Stimulated activated CD4-positive, alpha-beta T cell treated with anti-CD3 and anti-CD28 coated beads, Interleukin-1b, Interleukin-23, amount 100 ng/mL, for 24 hours (primary cell): ENCODE data around the gene DPP6.
"Not testable (repeated sequence)": the region's sequence is repeated elsewhere in the genome, so short reads cannot be mapped to it uniquely, and the experiment has no call there.

Experiments
- DNase-seq, 4 experiments: peaks; one replicate each; pipeline ENCODE4 v3.0.0-alpha.2; 2020; ENCODE audit warnings: low read depth in 4 of 4, low spot score in 1 of 4

DPP6 gene

DNA sequence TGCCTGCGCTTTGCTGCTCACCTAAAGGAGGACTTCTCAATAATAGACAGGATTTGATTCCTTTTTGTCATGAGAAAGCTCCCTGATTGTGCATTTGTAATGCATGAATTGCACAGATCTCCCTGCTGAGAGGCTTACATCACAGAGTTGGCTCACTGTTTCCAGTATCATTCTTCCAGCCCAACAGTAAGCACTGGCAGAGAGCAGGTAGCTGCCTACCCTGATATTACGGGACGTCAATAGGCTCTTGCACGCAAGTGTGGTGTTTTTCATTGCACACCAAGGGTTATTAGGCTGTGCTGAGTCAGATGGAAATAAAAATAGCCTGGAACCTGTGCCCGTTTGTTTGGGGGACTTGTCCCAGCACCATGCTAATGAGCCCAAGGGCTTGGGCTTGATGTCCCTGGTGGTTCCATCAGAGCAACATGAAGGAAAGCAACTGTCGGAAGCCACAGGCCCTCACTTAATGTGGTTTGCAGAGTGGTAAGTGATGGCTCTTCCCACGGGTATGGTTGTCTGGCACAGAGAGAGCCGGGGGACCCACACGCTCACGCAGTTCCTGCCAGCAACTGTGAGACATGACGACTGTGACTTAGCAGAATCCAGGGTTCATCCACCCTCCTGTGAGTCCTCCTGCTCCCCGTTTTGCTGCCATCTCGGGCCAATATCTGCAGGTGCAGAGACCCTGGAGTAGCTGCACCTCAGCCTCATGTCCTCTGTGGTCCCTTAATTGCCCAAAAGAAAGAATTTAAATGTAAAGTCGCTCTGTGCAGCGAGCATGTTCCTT, 20.4 kb downstream of the DPP6 start:
- DNase-seq: not testable (repeated sequence)

DNA sequence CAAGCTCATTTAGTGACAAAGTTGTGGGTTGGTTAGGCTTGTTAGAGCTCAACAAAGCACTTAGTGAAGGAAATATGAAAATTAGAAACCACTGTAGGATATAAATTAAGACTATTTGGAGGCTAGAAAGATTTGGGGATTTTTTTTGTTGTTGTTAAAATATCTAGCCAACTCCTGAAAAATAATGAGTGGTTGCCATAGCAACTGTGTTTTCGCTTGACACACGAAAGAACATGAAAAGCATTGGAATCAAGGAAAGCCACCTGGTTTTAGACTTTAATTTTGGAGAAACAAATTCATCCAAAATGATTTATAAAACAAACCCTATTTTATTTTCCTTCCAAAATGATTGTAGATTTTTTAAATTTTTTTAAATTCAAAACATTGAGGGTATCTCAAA, 26.3 kb downstream of the DPP6 start:
- not testable (repeated sequence) for DNase-seq

DNA sequence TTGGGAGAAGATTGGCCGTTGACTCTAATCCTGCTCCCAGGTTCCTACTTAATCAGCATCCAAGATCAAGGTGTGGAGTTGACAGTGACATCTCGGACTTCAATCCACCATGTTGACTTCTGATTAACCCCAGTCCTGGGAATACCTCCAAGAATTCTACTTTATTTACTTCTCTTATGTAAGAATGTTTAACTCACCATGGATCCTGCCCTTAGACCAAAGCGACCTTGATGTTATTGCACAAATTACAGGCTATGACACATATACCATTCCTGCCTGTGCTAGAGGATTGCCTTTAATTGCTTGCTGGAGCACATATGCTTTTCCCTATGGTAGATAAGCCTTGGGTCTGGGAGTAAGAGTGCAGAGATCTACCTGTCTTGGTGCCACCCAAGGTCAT, 28.1 kb downstream of the DPP6 start:
- not testable (repeated sequence) for DNase-seq

GRCh38 chr7:154087037-154087725, 35.0 kb downstream of the DPP6 start:
- not testable (repeated sequence) for DNase-seq

GRCh38 chr7:154092093-154092492, 39.9 kb downstream of the DPP6 start:
- DNase-seq: not testable (repeated sequence)

- not testable (repeated sequence) for DNase-seq
These were observed 43.0 kb downstream of the DPP6 start for GRCh38 chr7:154095201-154095600.

DNA sequence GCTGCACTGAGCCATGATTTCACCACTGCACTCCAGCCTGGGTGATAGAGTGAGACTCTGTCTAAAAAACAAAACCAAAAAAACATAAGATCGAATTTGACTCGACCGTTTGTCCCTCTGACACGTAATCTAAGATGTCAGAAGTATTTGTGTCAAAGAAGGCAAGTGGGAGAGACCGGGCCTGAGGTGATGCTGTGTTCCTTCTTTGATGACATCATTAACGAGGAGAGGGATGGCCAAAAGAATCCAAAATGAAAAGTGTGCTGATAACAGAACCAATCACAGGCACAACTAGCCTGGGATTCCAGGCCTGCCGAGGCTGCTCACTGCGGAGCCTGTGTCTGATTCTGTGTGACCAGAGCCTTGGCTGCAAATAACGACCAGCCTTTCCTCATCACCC, 52.9 kb downstream of the DPP6 start:
- DNase-seq: not testable (repeated sequence)

- DNase-seq: not testable (repeated sequence)
These were observed 57.4 kb downstream of the DPP6 start for GRCh38 chr7:154109615-154110014.

DNA sequence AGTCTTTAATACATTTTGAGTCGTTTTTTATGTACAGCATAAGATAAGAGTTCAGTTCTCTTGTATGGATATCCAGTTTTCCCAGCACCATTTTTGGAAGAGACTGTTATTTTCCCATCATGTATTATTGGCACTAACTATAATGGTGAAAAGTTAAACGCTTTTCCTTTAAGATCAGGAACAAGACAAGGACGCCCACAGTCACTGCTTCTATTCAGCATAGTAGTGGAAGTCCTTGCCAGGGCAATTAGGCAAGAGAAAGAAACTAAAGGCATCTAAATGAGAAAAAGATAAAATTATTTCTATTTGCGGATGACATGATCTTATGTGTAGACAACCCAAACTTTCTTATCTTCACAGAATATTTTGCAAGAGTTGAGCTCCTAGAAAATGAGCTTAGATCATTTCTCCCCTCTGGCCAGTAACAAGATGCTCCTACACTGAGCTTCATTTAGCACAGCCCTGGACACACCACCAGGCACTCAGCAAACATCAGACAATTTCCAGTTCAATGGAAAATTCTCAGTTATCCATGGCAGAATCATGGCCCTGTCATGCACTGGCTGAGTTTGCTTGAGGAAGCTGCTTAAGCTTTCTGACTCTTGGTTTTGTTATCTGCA, 61.6 kb downstream of the DPP6 start:
- DNase-seq: not testable (repeated sequence)

DNA sequence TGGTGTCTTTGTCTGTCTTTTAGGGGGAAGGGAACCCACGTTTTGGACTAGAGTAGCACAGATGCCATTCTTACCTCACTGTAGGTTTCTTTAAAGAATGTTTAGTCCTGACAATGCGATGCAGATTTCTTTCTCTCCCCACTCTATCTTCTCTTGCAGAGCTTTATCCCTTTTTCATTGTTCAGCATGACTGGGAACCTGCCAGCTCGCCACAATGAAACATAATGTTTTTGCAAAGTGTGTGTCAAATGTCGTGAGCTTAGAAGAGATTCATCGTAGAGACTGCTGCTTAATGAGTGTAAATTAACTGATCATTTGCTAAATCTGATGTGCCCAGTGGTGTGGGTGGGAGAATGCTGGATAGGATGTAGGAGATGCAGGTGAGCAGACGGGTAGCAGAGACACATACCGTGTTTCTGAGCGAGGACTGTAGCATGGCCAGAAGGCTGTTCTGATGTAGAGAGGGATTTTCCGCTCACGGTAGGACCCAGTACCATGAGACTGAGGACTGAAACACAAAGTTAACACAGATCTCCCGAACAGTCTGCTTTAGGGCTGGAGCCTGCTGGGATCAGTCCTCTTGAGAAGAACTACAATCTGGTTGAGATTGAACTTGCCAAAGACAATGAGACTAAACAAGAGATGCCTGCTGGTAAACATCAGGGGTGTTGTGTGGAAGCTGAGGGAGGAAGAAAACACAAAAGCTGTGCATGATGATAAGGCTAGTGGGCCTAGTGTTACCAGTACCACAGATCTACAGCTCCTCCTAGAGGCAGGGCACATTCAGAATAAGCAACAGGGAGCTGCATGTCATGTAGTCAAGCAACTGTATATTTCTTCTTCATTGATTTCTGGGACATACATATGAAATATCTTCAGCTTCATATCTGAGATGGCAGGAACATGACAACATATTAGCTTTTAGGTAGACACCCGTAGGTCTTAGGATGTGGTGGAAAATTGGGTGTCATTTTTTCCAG, 65.5 kb downstream of the DPP6 start:
- not testable (repeated sequence) for DNase-seq

GRCh38 chr7:154120825-154121224, 68.6 kb downstream of the DPP6 start:
- DNase-seq: not testable (repeated sequence)

- not testable (repeated sequence) for DNase-seq
These were observed 70.5 kb downstream of the DPP6 start for GRCh38 chr7:154122720-154123119.

DNA sequence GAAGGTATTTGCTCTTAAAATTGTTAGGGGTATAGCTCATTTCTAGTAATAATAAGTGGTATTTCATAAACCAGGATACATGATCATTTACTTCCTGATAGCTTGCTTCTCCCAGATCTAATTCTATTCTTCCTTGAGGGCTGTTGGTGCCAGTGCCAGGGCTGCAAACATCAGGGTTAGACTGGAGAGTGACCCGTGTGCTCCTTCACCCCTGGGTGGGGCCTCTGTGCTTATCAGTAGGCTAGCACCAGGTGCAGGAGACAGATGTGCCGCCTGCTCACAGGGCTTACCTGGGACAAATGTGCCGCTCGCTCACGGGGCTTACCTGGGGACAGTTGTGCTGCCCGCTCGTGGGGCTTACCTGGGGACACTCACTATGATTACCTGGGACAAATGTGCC, 71.2 kb downstream of the DPP6 start:
- DNase-seq: not testable (repeated sequence)

DNA sequence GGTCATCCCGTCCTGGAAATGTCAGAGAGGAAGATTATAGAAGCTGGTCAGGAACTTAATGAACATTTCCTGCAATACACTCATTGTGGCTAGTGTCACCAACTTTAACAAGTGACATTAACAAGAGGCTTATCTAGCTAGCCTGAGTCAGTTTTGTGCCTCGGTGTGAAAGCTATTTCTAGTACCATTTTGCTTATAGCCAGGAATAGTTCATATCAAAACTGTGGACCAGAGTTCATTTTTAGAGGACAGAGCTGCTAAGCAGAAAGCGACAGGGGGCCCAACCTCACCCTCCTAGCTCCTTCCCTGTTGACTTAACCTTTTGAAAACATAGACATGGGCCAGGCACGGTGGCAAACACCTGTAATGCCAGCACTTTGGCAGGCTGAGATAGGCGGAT, 76.9 kb downstream of the DPP6 start:
- DNase-seq: not testable (repeated sequence)

DNA sequence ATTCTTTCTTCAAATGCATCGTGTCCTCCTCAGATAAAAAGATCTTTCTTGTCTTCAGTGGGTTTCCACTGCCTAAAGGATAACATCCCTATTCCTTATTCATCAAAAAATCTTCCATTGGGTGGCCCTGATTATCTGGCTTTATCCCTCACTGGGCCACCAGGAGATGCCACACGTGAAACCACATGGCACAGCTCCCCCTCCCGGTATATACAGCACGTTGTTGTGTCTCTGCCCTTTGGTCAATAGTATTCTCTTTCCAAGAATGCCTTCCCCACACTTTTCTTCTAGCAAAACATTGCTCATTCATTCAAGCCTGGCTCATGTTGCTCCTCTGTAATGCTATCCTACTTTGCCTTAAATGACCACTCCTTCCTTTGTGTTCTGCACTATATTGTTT, 80.4 kb downstream of the DPP6 start:
- DNase-seq: not testable (repeated sequence)

- DNase-seq: not testable (repeated sequence)
These were observed 81.6 kb downstream of the DPP6 start for GRCh38 chr7:154133703-154134277.

DNA sequence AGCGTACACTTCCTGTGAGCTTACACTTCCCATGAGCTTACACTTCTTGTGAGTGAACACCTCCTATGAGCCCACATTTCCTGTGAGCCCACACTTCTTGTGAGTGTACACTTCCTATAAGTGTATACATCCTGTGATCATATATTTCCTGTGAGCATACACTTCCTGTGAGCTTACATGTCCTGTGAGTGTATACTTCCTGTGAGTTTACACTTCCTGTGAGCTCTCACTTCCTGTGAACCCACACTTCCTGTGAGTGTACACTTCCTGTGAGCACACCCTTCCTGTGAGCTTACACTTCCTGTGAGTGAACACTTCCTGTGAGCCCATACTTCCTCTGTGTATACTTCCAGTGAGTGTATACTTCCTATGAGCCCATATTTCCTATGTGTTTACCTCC, 82.5 kb downstream of the DPP6 start:
- DNase-seq: not testable (repeated sequence)

GRCh38 chr7:154135646-154136045, 83.4 kb downstream of the DPP6 start:
- DNase-seq: not testable (repeated sequence)

- not testable (repeated sequence) for DNase-seq
These were observed 93.9 kb downstream of the DPP6 start for GRCh38 chr7:154145922-154146706.

DNA sequence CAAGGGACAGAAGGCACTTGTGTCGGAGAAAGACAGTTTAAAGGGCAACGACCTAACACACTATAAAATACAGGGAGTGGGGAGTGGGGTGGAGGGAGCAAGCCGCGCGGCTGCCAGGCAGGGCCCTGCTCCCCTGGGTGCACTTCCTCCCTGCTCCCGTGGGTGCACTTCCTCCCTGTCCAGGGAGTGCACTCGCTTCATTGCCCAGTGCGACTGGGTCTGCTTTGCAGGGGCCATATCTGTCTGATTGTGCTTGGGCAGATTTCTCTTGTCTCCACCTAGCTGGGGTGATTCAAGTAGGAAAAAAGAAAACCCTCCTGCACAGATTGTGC, 94.5 kb downstream of the DPP6 start:
- not testable (repeated sequence) for DNase-seq
